Breast epithelium (tissue), 3 donors: ENCODE data around the gene GDF2.

Source experiments
- CTCF ChIP-seq, 3 donors: fragments of 450-650 bp; IDR thresholded peaks; one replicate each; pipeline ENCODE4 v1.5.1; 2016 to 2017; ENCODE audit warnings: antibody characterized with exemption in 3 of 3, mild to moderate bottlenecking in 3 of 3, moderate library complexity in 3 of 3
- POLR2A ChIP-seq: fragments of 450-650 bp; IDR thresholded peaks from one replicate; pipeline ENCODE4 v1.6.1; 2016; ENCODE audit warnings: antibody characterized with exemption, mild to moderate bottlenecking, moderate library complexity
- POLR2AphosphoS5 ChIP-seq, 3 donors: sonication (generic); formaldehyde crosslinking; IDR thresholded peaks; one replicate each; pipeline ENCODE4 v1.6.1; 2017; ENCODE audit warnings: antibody characterized with exemption in 3 of 3

GRCh38 chr10:47349516-47349915 lies 27.3 kb downstream of the GDF2 start:
- TF ChIP-seq POLR2A (no peak), CTCF (IDR thresholded peaks at IDR 0.05) (no peak), POLR2AphosphoS5 (IDR thresholded peaks at IDR 0.05) (no peak)
